Measurements from ENCODE around the gene ARPC5. TPM values are rescaled to one million over a fixed set of nuclear protein-coding genes. Genes with fewer than 3 reads are reported as not detected.
"Not testable (repeated sequence)": the region's sequence is repeated elsewhere in the genome, so short reads cannot be mapped to it uniquely, and the experiment has no call there.

The ARPC5 gene
- total RNA-seq (10 to 100 TPM; 11.6 to 17.1 (median 12.7) TPM), polyA plus RNA-seq (10 to 100 TPM; 13.9 to 31.8 (median 16.4) TPM)
- long read RNA-seq, donor 1, full-length matches to known transcripts, result 20 of 21 reads
- long read RNA-seq, donor 1, partial matches to known transcripts, result 1 of 21 reads
- long read RNA-seq, donor 1, other reads (novel, unspliced or antisense), result 0 of 21 reads
- long read RNA-seq, donor 2, full-length matches to known transcripts, result 23 of 24 reads
- long read RNA-seq, donor 2, partial matches to known transcripts, result 0 of 24 reads
- long read RNA-seq, donor 2, other reads (novel, unspliced or antisense), result 1 of 24 reads

GRCh38 chr1:183635606-183636333 lies at the start of gene ARPC5:
ARPC5 (minus strand) TSS chr1:183635783; CDS start chr1:183635659, 124 bp downstream.
- 0 to 1% (median 0%) methylated on average over 65 of the region's 65 CpGs for WGBS, 3 donors
- peak; percentile 95 to 98 for DNase-seq
- H3K27ac ChIP-seq, result peak within 1 kb of the TSS; percentile 87
- peak; percentile 97 for ATAC-seq
- peak within 1 kb of the TSS; percentile 90 for H3K4me3 ChIP-seq
- no peaks in the 10 kb centered on the region for H3K27me3 ChIP-seq (ENCODE audit: insufficient read depth in 3 of 3, low read length in 2 of 3)
- H3K4me1 ChIP-seq, result peaks cover 28% of the 10 kb centered on the region
- TF ChIP-seq CTCF (IDR thresholded peaks at IDR 0.05), result no peak
- peaks cover 0 to 17% of the 10 kb centered on the region in 2 donors for H3K36me3 ChIP-seq (ENCODE audit: insufficient read depth in 1 of 2, low read depth in 1 of 2)
- intact Hi-C loops (cut with DNase I), result loop anchor here in 1 of 2 donors (2.0 to 10.0 kb wide), 2 partner anchors 163 to 1041 kb away; partner anchors contain the start of gene SMG7
- no peaks in the 10 kb centered on the region for H3K9me3 ChIP-seq

DNA sequence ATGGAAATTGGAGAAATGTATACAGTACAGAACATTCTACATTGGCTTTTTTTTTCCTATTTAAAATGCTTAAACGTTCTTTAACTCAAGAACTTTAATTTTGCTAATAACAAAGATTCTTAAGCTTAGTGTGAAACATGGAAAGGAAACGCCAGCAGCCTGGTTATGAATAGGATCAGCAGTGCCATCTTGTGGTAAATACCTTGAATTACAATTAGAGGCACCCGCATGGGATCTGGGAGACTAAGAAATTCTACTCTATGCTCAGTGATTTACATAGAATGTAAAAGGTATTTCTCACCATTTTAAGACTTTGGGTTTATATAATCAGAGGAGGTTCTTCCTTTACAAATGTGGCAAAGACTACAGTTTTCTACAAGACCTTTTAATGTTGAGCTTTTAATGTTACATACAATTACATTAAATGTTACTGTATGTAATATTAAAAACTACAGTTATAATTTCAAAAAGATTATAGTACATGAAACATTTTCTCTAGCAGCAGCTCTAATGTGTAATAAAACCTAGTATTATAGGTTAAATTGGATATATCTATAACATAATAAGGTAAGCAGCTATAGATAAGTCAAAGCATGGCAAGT lies 49.6 kb upstream of the ARPC5 start:
- Histone ChIP-seq H3K4me3 (no peak overlapping the region), H3K27ac (no peak overlapping the region), H3K27me3 (ENCODE audit: insufficient read depth in 3 of 3, low read length in 2 of 3) (no peaks in the 10 kb centered on the region), H3K36me3 (ENCODE audit: insufficient read depth in 1 of 2, low read depth in 1 of 2) (no peaks in the 10 kb centered on the region), H3K4me1 (no peaks in the 10 kb centered on the region), H3K9me3 (no peaks in the 10 kb centered on the region)
- peak; percentile 81 for TF ChIP-seq CTCF (IDR thresholded peaks at IDR 0.05)
- ATAC-seq, result peak in 3 of 4 donors; percentile 52 to 68 (median 57)
- no peak for DNase-seq
- 1 to 9% (median 9%) methylated on average over 3 of the region's 3 CpGs for WGBS, 3 donors
- intact Hi-C loops (cut with DNase I), result no loop called here

DNA sequence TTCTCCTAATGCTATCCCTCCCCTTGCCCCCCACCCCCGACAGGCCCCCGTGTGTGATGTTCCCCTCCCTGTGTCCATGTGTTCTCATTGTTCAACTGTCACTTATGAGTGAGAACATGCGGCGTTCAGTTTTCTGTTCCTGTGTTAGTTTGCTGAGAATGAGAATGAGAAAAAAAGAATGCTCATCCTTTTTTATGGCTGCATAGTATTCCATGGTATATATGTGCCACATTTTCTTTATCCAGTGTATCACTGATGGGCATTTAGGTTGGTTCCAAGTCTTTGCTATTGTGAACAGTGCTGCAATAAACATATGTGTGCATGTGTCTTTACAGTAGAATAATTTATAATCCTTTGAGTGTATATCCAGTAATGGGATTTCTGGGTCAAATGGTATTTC lies 43.8 kb upstream of the ARPC5 start:
- H3K27me3 ChIP-seq (ENCODE audit: insufficient read depth in 3 of 3, low read length in 2 of 3); H3K4me1 ChIP-seq; H3K36me3 ChIP-seq (ENCODE audit: insufficient read depth in 1 of 2, low read depth in 1 of 2); H3K9me3 ChIP-seq; H3K27ac ChIP-seq; H3K4me3 ChIP-seq; DNase-seq; intact Hi-C loops (cut with DNase I); ATAC-seq: not testable (repeated sequence)
- WGBS, 3 donors, result 97 to 98% (median 97%) methylated on average over 4 of the region's 4 CpGs

DNA sequence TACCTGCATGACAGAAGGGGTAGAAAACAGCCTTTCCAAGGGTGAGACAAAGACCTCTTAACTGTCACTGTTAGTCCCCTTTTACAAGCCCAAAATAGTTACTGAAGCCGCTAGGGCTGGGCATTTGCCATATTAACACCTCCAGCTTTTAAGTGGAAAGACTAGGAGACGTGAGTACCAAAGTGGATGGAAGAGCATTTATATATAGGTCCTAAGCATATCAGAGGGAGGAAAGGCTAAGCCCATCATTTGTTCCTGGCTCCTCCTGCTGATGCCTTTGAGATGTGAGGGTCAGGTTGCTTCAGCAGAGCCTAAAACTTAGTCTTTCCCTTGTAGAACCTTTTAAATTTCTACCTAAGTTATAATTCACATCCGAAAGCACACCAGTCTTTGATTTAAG lies 43.2 kb upstream of the ARPC5 start:
- no peaks in the 10 kb centered on the region for H3K4me1 ChIP-seq
- DNase-seq (no peak), ATAC-seq (no peak)
- TF ChIP-seq CTCF (IDR thresholded peaks at IDR 0.05), result no peak
- intact Hi-C loops (cut with DNase I), result no loop called here
- H3K27me3 ChIP-seq (ENCODE audit: insufficient read depth in 3 of 3, low read length in 2 of 3), result no peaks in the 10 kb centered on the region
- 88 to 91% (median 88%) methylated on average over 3 of the region's 3 CpGs for WGBS, 3 donors
- no peaks in the 10 kb centered on the region for H3K36me3 ChIP-seq (ENCODE audit: insufficient read depth in 1 of 2, low read depth in 1 of 2)
- no peak overlapping the region for H3K27ac ChIP-seq
- no peaks in the 10 kb centered on the region for H3K9me3 ChIP-seq
- H3K4me3 ChIP-seq, result no peak overlapping the region

- Histone ChIP-seq H3K4me1 (no peaks in the 10 kb centered on the region), H3K4me3 (no peak overlapping the region), H3K9me3 (no peaks in the 10 kb centered on the region), H3K36me3 (ENCODE audit: insufficient read depth in 1 of 2, low read depth in 1 of 2) (no peaks in the 10 kb centered on the region), H3K27me3 (ENCODE audit: insufficient read depth in 3 of 3, low read length in 2 of 3) (no peaks in the 10 kb centered on the region), H3K27ac (no peak overlapping the region)
- intact Hi-C loops (cut with DNase I), result no loop called here
- 47 to 56% (median 55%) methylated on average over 2 of the region's 2 CpGs for WGBS, 3 donors
- no peak for TF ChIP-seq CTCF (IDR thresholded peaks at IDR 0.05)
- no peak for ATAC-seq
- DNase-seq, result no peak
Measured at GRCh38 chr1:183676586-183677189, 41.1 kb upstream of the ARPC5 start.
